Activated CD4-positive, alpha-beta T cell treated with anti-CD3 and anti-CD28 coated beads, Interleukin-2, amount 10 ng/mL, durations not matched to agents 7 days and 5 days (primary cell): Measurements from ENCODE around the gene MTUS2. TPM values are rescaled to one million over a fixed set of nuclear protein-coding genes. Genes with fewer than 3 reads are reported as not detected.
A peak's percentile ranks its signal among the peaks of the same experiment; 100 is the strongest.

ENCODE experiments used
- CTCF ChIA-PET: fragments of 350-600 bp; sonication (Branson Sonifier 250); formaldehyde crosslinking; loops from one replicate; lab custom pipeline; 2021; ENCODE audit warnings: antibody characterized with exemption; lab: Charles Lee
- POLR2A ChIA-PET: fragments of 350-600 bp; sonication (Branson Sonifier 250); formaldehyde crosslinking; loops from one replicate; lab custom pipeline; 2021; ENCODE audit warnings: antibody characterized with exemption; lab: Charles Lee
- DNase-seq: peaks from one replicate; pipeline ENCODE4 v3.0.0-alpha.2; 2020
- H3K27ac Mint-ChIP-seq: one replicate; pipeline ENCODE4 v1.8.0; 2021; ENCODE audit warnings: mild to moderate bottlenecking, moderate library complexity, mixed read lengths
- H3K27me3 Mint-ChIP-seq: one replicate; pipeline ENCODE4 v1.8.0; 2021; ENCODE audit warnings: mixed read lengths
- H3K36me3 Mint-ChIP-seq: one replicate; pipeline ENCODE4 v1.8.0; 2021; ENCODE audit warnings: low read depth, mixed read lengths
- H3K4me1 Mint-ChIP-seq: one replicate; pipeline ENCODE4 v1.8.0; 2021; ENCODE audit warnings: mixed read lengths
- H3K4me3 Mint-ChIP-seq: one replicate; pipeline ENCODE4 v1.8.0; 2021; ENCODE audit warnings: mild to moderate bottlenecking, moderate library complexity, mixed read lengths
- H3K9me3 Mint-ChIP-seq: one replicate; pipeline ENCODE4 v1.8.0; 2021; ENCODE audit warnings: mixed read lengths
- total RNA-seq, 2 experiments: library from RNA; stranded (reverse); gene quantifications; one replicate each; pipeline ENCODE4 v1.2.3, GENCODE V29; 2021

The MTUS2 gene
- total RNA-seq, 2 experiments from 2014 or later = not detected

GRCh38 chr13:29081036-29081435 lies 260.9 kb downstream of the MTUS2 start:
- CTCF ChIA-PET = no interaction called here
- peak; percentile 65 for DNase-seq

GRCh38 chr13:29081697-29082440 lies 261.7 kb downstream of the MTUS2 start:
- Mint-ChIP-seq H3K4me1 (peaks cover 19% of the 10 kb centered on the region), H3K27me3 (peaks cover 6% of the 10 kb centered on the region), H3K4me3 (no peak overlapping the region), H3K9me3 (peaks cover 8% of the 10 kb centered on the region), H3K36me3 (no peaks in the 10 kb centered on the region), H3K27ac (peak overlapping the region; percentile 39)
- no peak for DNase-seq
- POLR2A ChIA-PET = no interaction called here
- CTCF ChIA-PET = no interaction called here

More at GRCh38 chr13:29081036-29081435, 260.9 kb downstream of the MTUS2 start:
- POLR2A ChIA-PET = no interaction called here
- Mint-ChIP-seq H3K9me3 (peaks cover 8% of the 10 kb centered on the region), H3K4me3 (no peak overlapping the region), H3K36me3 (no peaks in the 10 kb centered on the region), H3K4me1 (peaks cover 19% of the 10 kb centered on the region), H3K27me3 (peaks cover 6% of the 10 kb centered on the region), H3K27ac (peak overlapping the region; percentile 83)

DNA sequence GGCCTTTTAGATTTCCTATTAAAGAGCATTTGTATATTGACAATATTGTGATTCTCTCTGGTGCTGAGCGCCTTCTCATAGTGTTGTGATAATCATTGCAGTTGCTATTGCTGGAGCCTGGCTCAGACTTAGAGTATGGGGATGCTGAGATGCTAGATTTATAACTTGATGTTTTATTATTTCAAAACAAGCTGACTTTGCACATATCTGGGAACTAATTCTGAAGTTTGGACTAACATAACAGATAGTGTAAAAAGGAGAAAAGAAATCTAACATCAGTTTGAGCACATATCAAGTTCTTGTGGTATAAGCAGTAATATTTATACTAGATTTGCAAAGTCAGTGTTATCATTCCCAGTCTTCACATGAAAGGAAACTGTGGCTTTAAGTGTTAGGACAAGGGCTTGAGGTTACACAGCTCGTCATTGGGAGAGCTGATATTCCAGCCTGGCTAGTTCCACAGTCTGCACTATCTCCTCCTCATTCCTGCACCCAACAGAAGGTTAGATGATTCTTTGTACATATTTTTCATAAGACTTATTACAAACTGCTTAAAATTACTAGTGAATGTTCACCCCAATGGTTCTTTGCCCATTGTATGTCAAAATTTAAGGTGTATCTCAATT lies 279.8 kb downstream of the MTUS2 start:
- H3K27me3 Mint-ChIP-seq = no peaks in the 10 kb centered on the region
- POLR2A ChIA-PET = no interaction called here
- CTCF ChIA-PET = no interaction called here
- H3K27ac Mint-ChIP-seq = no peak overlapping the region
- H3K36me3 Mint-ChIP-seq = no peaks in the 10 kb centered on the region
- no peak overlapping the region for H3K4me3 Mint-ChIP-seq
- no peaks in the 10 kb centered on the region for H3K9me3 Mint-ChIP-seq
- H3K4me1 Mint-ChIP-seq = no peaks in the 10 kb centered on the region
- DNase-seq = no peak

DNA sequence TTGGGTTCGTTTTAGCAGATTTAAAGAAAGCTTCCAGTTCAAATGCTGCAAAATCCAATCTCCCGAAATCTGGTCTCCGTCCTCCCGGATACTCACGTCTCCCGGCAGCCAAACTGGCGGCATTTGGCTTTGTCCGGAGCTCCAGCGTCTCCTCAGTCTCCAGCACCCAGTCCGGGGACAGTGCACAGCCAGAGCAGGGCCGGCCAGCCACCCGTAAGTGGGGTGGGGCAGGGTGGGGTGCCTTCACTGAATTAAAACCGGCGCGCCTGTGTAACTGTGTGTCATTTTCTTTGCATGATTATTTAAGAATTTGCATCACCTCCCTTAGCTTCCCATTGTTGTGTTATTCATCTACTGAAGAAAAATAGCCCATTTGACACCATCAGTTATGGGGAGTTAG lies 280.6 kb downstream of the MTUS2 start:
- ChIA-PET POLR2A (no interaction called here), CTCF (no interaction called here)
- H3K36me3 Mint-ChIP-seq = no peaks in the 10 kb centered on the region
- no peak overlapping the region for H3K4me3 Mint-ChIP-seq
- no peaks in the 10 kb centered on the region for H3K9me3 Mint-ChIP-seq
- no peaks in the 10 kb centered on the region for H3K27me3 Mint-ChIP-seq
- no peaks in the 10 kb centered on the region for H3K4me1 Mint-ChIP-seq
- H3K27ac Mint-ChIP-seq = no peak overlapping the region
- DNase-seq = no peak

DNA sequence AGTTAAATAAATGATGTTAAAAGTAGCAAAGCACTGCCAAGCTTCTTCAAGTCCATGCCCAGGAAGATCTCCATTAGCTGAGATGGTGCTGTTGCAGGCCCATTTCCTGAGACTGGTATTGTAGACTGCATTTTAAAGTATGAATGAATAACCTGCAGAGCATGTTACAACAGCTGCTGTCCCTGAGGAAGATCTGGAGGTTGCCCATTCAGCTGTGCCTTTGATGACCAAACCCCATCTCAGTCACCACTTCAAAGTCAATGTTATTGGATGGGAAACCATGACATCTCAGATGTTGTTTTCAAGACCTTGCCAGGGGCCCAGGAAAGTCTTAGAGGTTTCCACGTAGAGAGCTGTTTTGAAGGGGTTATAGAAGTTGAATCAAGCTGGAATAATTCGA lies 281.3 kb downstream of the MTUS2 start:
- H3K27ac Mint-ChIP-seq = no peak overlapping the region
- no peaks in the 10 kb centered on the region for H3K27me3 Mint-ChIP-seq
- H3K36me3 Mint-ChIP-seq = no peaks in the 10 kb centered on the region
- DNase-seq = no peak
- ChIA-PET CTCF (interaction anchor here (0.6 kb wide), 1 partner anchor 1300 kb away, joined by 3 read pairs; no protein-coding TSS in a partner anchor), POLR2A (no interaction called here)
- H3K4me3 Mint-ChIP-seq = no peak overlapping the region
- no peaks in the 10 kb centered on the region for H3K4me1 Mint-ChIP-seq
- no peaks in the 10 kb centered on the region for H3K9me3 Mint-ChIP-seq

DNA sequence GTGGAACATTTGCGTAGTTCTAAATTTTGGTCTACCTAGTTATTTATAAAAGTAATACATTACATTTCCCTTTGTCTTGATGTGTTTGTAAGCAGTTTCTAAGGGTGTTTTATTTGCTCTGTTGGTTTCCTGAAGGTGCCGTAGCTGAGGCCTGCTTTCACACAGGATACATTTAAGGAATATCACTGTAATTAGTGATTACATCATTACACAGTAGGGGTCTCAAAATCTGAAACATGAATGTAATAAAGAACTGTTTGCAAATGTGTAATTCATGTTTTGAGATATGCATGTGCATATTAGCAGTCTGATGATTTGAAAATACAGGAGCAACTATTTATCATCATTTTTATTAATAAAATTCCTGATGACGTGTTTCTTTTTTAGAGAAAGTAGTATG lies 281.8 kb downstream of the MTUS2 start:
- Mint-ChIP-seq H3K36me3 (no peaks in the 10 kb centered on the region), H3K4me3 (no peak overlapping the region), H3K27ac (no peak overlapping the region), H3K4me1 (no peaks in the 10 kb centered on the region), H3K9me3 (no peaks in the 10 kb centered on the region), H3K27me3 (no peaks in the 10 kb centered on the region)
- DNase-seq = no peak
- CTCF ChIA-PET = interaction anchor here (0.6 kb wide), 1 partner anchor 1300 kb away, joined by 3 read pairs; no protein-coding TSS in a partner anchor
- POLR2A ChIA-PET = no interaction called here

DNA sequence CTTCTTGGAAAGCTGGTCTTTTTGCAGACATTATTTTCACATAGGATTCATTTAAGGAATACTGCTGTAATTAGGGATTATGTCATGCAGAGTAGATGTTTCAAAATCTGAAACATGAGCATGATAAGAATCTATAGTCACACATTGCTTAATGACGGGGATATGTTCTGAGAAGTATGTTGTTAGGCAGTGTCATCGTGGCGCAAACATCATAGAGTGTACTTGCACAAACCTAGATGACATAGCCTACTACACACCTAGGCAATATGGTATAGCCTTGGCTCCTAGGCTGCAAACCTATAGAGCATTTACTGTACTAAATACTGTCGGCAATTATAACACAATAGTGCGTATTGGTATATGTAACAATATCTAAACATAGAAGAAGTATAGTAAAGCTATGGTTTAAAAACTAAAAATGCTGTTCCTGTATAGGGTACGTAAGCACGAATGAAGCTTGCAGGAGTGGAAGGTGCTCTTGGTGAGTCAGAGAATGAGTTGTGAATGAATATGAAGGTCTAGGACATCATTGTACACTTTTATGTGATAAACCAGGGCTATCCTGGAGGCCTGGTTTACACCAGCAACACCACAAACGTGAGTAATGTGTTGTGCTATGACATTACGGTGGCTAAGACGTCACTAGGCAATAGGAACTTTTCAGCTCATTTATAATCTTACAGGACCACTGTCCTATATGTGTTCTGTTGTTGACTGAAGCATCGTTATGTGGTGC lies 283.1 kb downstream of the MTUS2 start:
- H3K4me1 Mint-ChIP-seq = no peaks in the 10 kb centered on the region
- H3K36me3 Mint-ChIP-seq = no peaks in the 10 kb centered on the region
- H3K4me3 Mint-ChIP-seq = no peak overlapping the region
- CTCF ChIA-PET = no interaction called here
- H3K27ac Mint-ChIP-seq = no peak overlapping the region
- DNase-seq = no peak
- POLR2A ChIA-PET = no interaction called here
- no peaks in the 10 kb centered on the region for H3K27me3 Mint-ChIP-seq
- H3K9me3 Mint-ChIP-seq = no peaks in the 10 kb centered on the region

DNA sequence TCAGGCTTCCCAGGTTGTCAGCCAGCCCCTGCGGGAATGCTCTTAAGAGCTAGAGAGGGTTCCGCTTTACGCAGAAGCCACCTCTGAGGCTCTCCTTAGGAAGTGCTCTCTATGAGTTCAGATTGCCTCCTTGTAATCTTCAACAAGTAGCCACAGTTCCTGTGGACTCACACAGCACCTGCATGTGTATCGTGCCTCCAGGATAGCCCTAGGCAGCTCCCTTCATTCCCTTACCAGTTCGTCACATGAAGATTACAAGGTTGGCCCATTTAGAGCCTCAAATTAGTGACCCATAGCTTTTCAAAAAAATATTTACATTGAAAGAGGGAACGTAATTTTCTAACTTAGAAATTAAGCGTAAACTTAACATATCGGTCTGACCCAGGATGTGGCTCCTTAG lies 284.3 kb downstream of the MTUS2 start:
- H3K27me3 Mint-ChIP-seq = no peaks in the 10 kb centered on the region
- H3K4me3 Mint-ChIP-seq = no peak overlapping the region
- no peaks in the 10 kb centered on the region for H3K4me1 Mint-ChIP-seq
- H3K9me3 Mint-ChIP-seq = no peaks in the 10 kb centered on the region
- H3K36me3 Mint-ChIP-seq = no peaks in the 10 kb centered on the region
- ChIA-PET POLR2A (no interaction called here), CTCF (no interaction called here)
- H3K27ac Mint-ChIP-seq = no peak overlapping the region
- no peak for DNase-seq

DNA sequence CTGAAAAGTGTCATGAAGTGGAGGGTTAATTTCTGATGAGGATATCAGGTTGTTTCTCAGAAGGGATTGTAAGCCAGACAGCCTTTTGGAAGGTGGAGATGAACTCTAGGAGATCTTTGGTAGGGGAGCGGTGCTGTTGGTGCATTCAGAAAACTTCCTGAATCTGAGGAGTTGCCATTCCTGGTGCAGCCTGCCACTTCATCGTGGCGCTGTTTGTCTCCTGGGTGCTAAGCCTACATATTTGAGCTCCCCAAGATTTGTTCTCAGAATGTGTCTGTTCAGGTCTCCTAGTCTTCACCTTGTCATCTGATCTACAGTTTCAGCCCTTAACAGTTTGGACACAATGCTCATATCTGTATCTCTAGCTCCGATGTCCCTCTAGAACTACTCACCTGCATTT lies 285.6 kb downstream of the MTUS2 start:
- CTCF ChIA-PET = no interaction called here
- no peaks in the 10 kb centered on the region for H3K27me3 Mint-ChIP-seq
- no peak overlapping the region for H3K4me3 Mint-ChIP-seq
- no peaks in the 10 kb centered on the region for H3K4me1 Mint-ChIP-seq
- no peak overlapping the region for H3K27ac Mint-ChIP-seq
- DNase-seq = no peak
- H3K9me3 Mint-ChIP-seq = no peaks in the 10 kb centered on the region
- no peaks in the 10 kb centered on the region for H3K36me3 Mint-ChIP-seq
- POLR2A ChIA-PET = no interaction called here

- H3K9me3 Mint-ChIP-seq = no peaks in the 10 kb centered on the region
- H3K27me3 Mint-ChIP-seq = no peaks in the 10 kb centered on the region
- ChIA-PET CTCF (no interaction called here), POLR2A (no interaction called here)
- H3K4me3 Mint-ChIP-seq = no peak overlapping the region
- no peaks in the 10 kb centered on the region for H3K36me3 Mint-ChIP-seq
- no peak overlapping the region for H3K27ac Mint-ChIP-seq
- DNase-seq = no peak
- H3K4me1 Mint-ChIP-seq = no peaks in the 10 kb centered on the region
These were observed 286.5 kb downstream of the MTUS2 start for GRCh38 chr13:29106651-29107050.

- no peaks in the 10 kb centered on the region for H3K4me1 Mint-ChIP-seq
- H3K27ac Mint-ChIP-seq = no peak overlapping the region
- DNase-seq = no peak
- no peak overlapping the region for H3K4me3 Mint-ChIP-seq
- ChIA-PET POLR2A (no interaction called here), CTCF (no interaction called here)
- H3K36me3 Mint-ChIP-seq = no peaks in the 10 kb centered on the region
- H3K27me3 Mint-ChIP-seq = no peaks in the 10 kb centered on the region
- no peaks in the 10 kb centered on the region for H3K9me3 Mint-ChIP-seq
These were observed 288.1 kb downstream of the MTUS2 start for GRCh38 chr13:29108068-29108786.

- Mint-ChIP-seq H3K27me3 (no peaks in the 10 kb centered on the region), H3K36me3 (no peaks in the 10 kb centered on the region), H3K27ac (no peak overlapping the region), H3K4me3 (no peak overlapping the region), H3K4me1 (no peaks in the 10 kb centered on the region), H3K9me3 (no peaks in the 10 kb centered on the region)
- ChIA-PET CTCF (no interaction called here), POLR2A (no interaction called here)
- no peak for DNase-seq
These were observed 289.8 kb downstream of the MTUS2 start for GRCh38 chr13:29109987-29110386.

GRCh38 chr13:29111446-29111845 lies 291.3 kb downstream of the MTUS2 start:
- Mint-ChIP-seq H3K4me3 (no peak overlapping the region), H3K36me3 (no peaks in the 10 kb centered on the region), H3K9me3 (no peaks in the 10 kb centered on the region), H3K27me3 (no peaks in the 10 kb centered on the region), H3K27ac (no peak overlapping the region), H3K4me1 (no peaks in the 10 kb centered on the region)
- ChIA-PET POLR2A (no interaction called here), CTCF (no interaction called here)
- DNase-seq = no peak
